ENCODE measurements around the gene TMIGD3. TPM values are rescaled to one million over a fixed set of nuclear protein-coding genes. Genes with fewer than 3 reads are reported as not detected.

TMIGD3 gene
- total RNA-seq, 1 experiment from 2014 or later, result not detected

DNA sequence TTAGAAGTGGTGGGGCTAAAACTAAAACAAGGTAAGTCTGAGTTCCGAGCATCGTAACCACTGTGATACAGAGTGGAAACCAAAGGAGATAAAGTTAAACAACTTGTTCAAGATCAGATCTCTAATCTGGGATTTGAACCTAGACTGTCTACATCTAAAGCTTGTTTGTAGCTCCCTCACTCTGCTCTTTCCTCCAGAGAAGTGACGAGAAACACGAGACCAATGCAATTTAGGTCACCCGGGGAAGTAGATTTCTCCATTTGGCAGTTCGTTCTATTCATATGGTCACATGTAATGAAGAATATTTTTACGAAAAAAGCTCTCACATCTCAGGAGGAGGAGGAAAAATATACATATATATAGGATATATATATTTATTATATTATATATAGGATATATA is 1.8 kb downstream of the TMIGD3 start (continued):
- TF ChIP-seq, protein P1, sequence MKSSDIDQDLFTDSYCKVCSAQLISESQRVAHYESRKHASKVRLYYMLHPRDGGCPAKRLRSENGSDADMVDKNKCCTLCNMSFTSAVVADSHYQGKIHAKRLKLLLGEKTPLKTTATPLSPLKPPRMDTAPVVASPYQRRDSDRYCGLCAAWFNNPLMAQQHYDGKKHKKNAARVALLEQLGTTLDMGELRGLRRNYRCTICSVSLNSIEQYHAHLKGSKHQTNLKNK (CRISPR knock-in tag; IDR thresholded peaks at IDR 0.05), result no peak

DNA sequence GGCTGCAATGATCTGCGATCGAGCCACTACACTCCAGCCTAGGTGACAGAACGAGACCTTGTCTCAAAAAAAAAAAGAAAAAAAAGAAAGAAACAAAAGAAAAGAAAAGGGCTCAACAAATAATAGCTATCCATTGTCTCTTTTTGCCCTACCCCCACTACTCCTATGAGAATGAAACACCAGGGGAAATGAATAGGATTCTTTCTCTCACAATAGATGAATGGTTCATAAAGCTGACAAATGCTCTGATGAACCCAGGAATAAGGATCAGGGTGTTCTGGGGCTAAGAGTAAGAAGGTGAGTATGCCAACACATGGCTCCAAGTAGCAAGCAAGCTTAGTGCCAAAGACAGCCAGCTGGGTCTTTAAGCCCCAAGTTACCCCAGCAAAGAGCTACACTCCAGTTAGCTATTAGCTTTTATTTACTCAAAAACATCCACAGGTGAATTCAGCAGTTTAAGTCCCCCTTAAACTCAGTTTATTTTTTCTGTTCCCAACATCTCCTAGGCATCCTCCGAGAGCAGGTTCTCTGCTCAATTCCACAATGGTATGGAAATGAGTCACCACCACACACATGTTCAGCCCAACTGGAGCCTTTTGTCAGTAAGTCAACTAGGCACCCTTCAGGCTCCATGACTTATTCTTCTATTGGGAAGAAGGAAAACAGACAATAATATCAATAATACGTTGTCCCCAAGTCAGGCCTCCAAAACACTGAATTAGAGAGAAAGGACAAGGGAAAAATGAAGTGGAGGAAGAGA is 4.2 kb downstream of the TMIGD3 start:
- Mint-ChIP-seq H3K36me3 (no peaks in the 10 kb centered on the region), H3K4me3 (no peak overlapping the region), H3K4me1 (no peaks in the 10 kb centered on the region), H3K27me3 (ENCODE audit: low read depth) (peaks cover 3% of the 10 kb centered on the region; the same call in 1 of the 2 replicates), H3K27ac (no peak overlapping the region), H3K9me3 (peaks cover 11% of the 10 kb centered on the region)
- TF ChIP-seq, protein P2, sequence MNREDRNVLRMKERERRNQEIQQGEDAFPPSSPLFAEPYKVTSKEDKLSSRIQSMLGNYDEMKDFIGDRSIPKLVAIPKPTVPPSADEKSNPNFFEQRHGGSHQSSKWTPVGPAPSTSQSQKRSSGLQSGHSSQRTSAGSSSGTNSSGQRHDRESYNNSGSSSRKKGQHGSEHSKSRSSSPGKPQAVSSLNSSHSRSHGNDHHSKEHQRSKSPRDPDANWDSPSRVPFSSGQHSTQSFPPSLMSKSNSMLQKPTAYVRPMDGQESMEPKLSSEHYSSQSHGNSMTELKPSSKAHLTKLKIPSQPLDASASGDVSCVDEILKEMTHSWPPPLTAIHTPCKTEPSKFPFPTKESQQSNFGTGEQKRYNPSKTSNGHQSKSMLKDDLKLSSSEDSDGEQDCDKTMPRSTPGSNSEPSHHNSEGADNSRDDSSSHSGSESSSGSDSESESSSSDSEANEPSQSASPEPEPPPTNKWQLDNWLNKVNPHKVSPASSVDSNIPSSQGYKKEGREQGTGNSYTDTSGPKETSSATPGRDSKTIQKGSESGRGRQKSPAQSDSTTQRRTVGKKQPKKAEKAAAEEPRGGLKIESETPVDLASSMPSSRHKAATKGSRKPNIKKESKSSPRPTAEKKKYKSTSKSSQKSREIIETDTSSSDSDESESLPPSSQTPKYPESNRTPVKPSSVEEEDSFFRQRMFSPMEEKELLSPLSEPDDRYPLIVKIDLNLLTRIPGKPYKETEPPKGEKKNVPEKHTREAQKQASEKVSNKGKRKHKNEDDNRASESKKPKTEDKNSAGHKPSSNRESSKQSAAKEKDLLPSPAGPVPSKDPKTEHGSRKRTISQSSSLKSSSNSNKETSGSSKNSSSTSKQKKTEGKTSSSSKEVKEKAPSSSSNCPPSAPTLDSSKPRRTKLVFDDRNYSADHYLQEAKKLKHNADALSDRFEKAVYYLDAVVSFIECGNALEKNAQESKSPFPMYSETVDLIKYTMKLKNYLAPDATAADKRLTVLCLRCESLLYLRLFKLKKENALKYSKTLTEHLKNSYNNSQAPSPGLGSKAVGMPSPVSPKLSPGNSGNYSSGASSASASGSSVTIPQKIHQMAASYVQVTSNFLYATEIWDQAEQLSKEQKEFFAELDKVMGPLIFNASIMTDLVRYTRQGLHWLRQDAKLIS (CRISPR knock-in tag; IDR thresholded peaks at IDR 0.05; ENCODE audit: borderline replicate concordance), result no peak
- TF ChIP-seq, protein P3, sequence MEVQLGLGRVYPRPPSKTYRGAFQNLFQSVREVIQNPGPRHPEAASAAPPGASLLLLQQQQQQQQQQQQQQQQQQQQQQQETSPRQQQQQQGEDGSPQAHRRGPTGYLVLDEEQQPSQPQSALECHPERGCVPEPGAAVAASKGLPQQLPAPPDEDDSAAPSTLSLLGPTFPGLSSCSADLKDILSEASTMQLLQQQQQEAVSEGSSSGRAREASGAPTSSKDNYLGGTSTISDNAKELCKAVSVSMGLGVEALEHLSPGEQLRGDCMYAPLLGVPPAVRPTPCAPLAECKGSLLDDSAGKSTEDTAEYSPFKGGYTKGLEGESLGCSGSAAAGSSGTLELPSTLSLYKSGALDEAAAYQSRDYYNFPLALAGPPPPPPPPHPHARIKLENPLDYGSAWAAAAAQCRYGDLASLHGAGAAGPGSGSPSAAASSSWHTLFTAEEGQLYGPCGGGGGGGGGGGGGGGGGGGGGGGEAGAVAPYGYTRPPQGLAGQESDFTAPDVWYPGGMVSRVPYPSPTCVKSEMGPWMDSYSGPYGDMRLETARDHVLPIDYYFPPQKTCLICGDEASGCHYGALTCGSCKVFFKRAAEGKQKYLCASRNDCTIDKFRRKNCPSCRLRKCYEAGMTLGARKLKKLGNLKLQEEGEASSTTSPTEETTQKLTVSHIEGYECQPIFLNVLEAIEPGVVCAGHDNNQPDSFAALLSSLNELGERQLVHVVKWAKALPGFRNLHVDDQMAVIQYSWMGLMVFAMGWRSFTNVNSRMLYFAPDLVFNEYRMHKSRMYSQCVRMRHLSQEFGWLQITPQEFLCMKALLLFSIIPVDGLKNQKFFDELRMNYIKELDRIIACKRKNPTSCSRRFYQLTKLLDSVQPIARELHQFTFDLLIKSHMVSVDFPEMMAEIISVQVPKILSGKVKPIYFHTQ (CRISPR knock-in tag; IDR thresholded peaks at IDR 0.05), result no peak
- TF ChIP-seq, protein P4, sequence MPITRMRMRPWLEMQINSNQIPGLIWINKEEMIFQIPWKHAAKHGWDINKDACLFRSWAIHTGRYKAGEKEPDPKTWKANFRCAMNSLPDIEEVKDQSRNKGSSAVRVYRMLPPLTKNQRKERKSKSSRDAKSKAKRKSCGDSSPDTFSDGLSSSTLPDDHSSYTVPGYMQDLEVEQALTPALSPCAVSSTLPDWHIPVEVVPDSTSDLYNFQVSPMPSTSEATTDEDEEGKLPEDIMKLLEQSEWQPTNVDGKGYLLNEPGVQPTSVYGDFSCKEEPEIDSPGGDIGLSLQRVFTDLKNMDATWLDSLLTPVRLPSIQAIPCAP (CRISPR knock-in tag; IDR thresholded peaks at IDR 0.05), result no peak
- no peak for TF ChIP-seq EMX1 (CRISPR knock-in tag; IDR thresholded peaks at IDR 0.05)
- TF ChIP-seq IRF2 (CRISPR knock-in tag; IDR thresholded peaks at IDR 0.05; ENCODE audit: borderline replicate concordance, low read depth), result no peak
- TF ChIP-seq RELA (CRISPR knock-in tag; IDR thresholded peaks at IDR 0.05; ENCODE audit: borderline replicate concordance), result no peak
- TF ChIP-seq, protein P5, sequence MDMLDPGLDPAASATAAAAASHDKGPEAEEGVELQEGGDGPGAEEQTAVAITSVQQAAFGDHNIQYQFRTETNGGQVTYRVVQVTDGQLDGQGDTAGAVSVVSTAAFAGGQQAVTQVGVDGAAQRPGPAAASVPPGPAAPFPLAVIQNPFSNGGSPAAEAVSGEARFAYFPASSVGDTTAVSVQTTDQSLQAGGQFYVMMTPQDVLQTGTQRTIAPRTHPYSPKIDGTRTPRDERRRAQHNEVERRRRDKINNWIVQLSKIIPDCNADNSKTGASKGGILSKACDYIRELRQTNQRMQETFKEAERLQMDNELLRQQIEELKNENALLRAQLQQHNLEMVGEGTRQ (CRISPR knock-in tag; IDR thresholded peaks at IDR 0.05), result no peak
- TF ChIP-seq, protein P6, sequence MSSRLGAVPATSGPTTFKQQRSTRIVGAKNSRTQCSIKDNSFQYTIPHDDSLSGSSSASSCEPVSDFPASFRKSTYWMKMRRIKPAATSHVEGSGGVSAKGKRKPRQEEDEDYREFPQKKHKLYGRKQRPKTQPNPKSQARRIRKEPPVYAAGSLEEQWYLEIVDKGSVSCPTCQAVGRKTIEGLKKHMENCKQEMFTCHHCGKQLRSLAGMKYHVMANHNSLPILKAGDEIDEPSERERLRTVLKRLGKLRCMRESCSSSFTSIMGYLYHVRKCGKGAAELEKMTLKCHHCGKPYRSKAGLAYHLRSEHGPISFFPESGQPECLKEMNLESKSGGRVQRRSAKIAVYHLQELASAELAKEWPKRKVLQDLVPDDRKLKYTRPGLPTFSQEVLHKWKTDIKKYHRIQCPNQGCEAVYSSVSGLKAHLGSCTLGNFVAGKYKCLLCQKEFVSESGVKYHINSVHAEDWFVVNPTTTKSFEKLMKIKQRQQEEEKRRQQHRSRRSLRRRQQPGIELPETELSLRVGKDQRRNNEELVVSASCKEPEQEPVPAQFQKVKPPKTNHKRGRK (CRISPR knock-in tag; IDR thresholded peaks at IDR 0.05; ENCODE audit: borderline replicate concordance), result no peak
- TF ChIP-seq, protein P7, sequence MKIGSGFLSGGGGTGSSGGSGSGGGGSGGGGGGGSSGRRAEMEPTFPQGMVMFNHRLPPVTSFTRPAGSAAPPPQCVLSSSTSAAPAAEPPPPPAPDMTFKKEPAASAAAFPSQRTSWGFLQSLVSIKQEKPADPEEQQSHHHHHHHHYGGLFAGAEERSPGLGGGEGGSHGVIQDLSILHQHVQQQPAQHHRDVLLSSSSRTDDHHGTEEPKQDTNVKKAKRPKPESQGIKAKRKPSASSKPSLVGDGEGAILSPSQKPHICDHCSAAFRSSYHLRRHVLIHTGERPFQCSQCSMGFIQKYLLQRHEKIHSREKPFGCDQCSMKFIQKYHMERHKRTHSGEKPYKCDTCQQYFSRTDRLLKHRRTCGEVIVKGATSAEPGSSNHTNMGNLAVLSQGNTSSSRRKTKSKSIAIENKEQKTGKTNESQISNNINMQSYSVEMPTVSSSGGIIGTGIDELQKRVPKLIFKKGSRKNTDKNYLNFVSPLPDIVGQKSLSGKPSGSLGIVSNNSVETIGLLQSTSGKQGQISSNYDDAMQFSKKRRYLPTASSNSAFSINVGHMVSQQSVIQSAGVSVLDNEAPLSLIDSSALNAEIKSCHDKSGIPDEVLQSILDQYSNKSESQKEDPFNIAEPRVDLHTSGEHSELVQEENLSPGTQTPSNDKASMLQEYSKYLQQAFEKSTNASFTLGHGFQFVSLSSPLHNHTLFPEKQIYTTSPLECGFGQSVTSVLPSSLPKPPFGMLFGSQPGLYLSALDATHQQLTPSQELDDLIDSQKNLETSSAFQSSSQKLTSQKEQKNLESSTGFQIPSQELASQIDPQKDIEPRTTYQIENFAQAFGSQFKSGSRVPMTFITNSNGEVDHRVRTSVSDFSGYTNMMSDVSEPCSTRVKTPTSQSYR (CRISPR knock-in tag; IDR thresholded peaks at IDR 0.05), result no peak
- ATAC-seq (no peak), DNase-seq (ENCODE audit: low spot score) (no peak)
- CTCF ChIA-PET, result interaction anchor here (7.6 kb wide), 1 partner anchor 9 kb away, joined by 45 read pairs; no protein-coding TSS in a partner anchor
- POLR2A ChIA-PET, result interaction anchor here (1.4 kb wide), 1 partner anchor 9 kb away, joined by 3 read pairs; no protein-coding TSS in a partner anchor
